ACC112 (cell line): ENCODE results near the gene UTRN.

Source experiments
- H2AFZ ChIP-seq: fragments of 200-600 bp; sonication (generic); one replicate; pipeline ENCODE4 v1.6.0; 2017; ENCODE audit warnings: antibody characterized with exemption, low read length; ENCODE audit not compliant: unreplicated experiment
- H3K27ac ChIP-seq: fragments of 200-600 bp; sonication (generic); 2 replicates; pipeline ENCODE4 v1.5.1; 2014; ENCODE audit warnings: low read depth, mild to moderate bottlenecking, antibody characterized with exemption, low read length, moderate library complexity
- H3K27me3 ChIP-seq: fragments of 200-600 bp; sonication (generic); 2 replicates; pipeline ENCODE4 v1.6.1; 2014; ENCODE audit warnings: mild to moderate bottlenecking, antibody characterized with exemption, low read length, moderate library complexity, mixed read lengths; ENCODE audit not compliant: insufficient read depth
- H3K36me3 ChIP-seq: fragments of 200-600 bp; sonication (generic); 2 replicates; pipeline ENCODE4 v1.6.1; 2016; ENCODE audit warnings: mild to moderate bottlenecking, antibody characterized with exemption, low read length, moderate library complexity, mixed read lengths; ENCODE audit not compliant: insufficient read depth
- H3K4me1 ChIP-seq: fragments of 200-600 bp; sonication (generic); one replicate; pipeline ENCODE4 v1.6.1; 2016; ENCODE audit warnings: low read length, mixed read lengths; ENCODE audit not compliant: insufficient read depth, unreplicated experiment, control insufficient read depth
- H3K4me3 ChIP-seq: fragments of 200-600 bp; sonication (generic); 2 replicates; pipeline ENCODE4 v1.5.1; 2014; ENCODE audit warnings: mild to moderate bottlenecking, low read depth, low read length
- H3K79me2 ChIP-seq: fragments of 200-600 bp; sonication (generic); one replicate; pipeline ENCODE4 v1.6.0; 2016; ENCODE audit warnings: low read length; ENCODE audit not compliant: control insufficient read depth, unreplicated experiment, insufficient read depth

The UTRN gene

DNA sequence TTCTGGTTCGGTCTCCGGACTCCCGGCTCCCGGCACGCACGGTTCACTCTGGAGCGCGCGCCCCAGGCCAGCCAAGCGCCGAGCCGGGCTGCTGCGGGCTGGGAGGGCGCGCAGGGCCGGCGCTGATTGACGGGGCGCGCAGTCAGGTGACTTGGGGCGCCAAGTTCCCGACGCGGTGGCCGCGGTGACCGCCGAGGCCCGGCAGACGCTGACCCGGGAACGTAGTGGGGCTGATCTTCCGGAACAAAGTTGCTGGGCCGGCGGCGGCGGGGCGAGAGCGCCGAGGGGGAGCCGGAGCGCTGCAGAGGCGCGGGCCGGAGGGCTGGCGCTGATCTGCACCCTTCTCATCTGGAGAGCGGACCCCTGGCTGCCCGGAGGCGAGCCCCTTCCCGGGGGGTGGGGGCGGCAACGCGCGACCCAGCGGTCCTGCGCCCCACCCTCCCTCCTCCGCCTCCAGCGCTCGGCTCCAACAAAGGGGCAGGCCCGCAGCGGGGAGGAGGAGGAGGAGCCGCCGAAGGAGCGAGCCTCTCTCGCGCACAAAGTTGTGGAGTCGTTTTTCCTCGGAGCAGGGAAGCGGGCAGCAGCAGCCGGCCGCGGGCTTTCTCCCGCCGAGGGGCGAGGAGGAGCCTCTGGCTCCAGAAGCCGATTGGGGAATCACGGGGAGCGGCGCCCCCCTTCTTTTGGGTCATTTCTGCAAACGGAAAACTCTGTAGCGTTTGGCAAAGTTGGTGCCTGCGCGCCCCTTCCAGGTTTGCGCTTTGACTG lies at the start of gene UTRN:
Gene UTRN (plus strand): TSS at position 553 of the 765 bp plus-strand sequence. CDS start 6,494 bp downstream, outside the sequence.
- peak within 1 kb of the TSS; percentile 91 for H3K4me3 ChIP-seq
- H3K4me1 ChIP-seq, result peaks cover 18% of the 10 kb centered on the region
- H3K27me3 ChIP-seq, result no peaks in the 10 kb centered on the region
- peak within 1 kb of the TSS; percentile 73 for H3K27ac ChIP-seq
- H3K36me3 ChIP-seq, result no peaks in the 10 kb centered on the region
- peaks cover 50% of the 10 kb centered on the region for H3K79me2 ChIP-seq
- peak within 1 kb of the TSS; percentile 89 for H2AFZ ChIP-seq

DNA sequence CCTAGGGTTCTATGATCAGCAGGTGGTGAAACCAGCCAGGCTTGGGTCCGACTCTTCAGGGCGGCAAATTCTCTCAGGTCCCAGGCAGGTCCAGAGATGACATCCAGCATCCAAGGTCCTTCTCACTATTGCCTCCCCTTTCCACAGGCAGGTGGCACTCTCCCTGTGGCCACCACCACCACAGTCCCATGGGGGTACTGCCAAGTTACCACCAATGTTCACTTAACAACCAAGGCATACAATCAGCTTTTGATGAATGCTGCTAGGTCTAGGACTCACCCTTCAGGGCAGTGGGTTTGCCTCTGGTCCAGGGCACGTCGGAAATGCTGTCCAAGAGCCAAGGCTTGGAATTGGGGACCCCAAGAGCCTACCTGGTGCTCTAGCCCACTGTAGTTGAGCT lies 40.4 kb upstream of the UTRN start:
- Histone ChIP-seq H3K27me3 (no peaks in the 10 kb centered on the region), H3K36me3 (no peaks in the 10 kb centered on the region), H2AFZ (no peak overlapping the region), H3K4me1 (peaks cover 16% of the 10 kb centered on the region), H3K79me2 (no peaks in the 10 kb centered on the region), H3K27ac (no peak overlapping the region), H3K4me3 (no peak overlapping the region)

DNA sequence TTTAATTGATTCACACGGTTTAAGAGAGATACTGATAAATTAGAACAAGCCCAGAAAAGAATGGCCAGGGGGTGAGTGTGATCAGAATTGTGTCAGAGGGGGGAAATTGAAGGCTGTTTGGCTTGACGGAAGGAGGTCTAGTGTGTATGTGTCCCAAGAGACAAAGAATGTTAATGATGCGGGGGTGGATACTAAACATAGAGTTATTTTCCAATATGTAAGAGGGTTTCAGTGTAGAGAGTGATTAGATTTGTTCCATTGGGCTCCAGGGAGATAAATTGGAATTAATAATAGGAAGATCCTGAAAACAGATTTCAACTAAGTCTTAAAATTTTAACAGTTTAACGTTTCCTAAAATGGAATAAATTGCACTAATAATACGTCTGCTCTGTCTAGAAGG lies 38.1 kb upstream of the UTRN start:
- Histone ChIP-seq H3K4me1 (peaks cover 18% of the 10 kb centered on the region), H3K27me3 (no peaks in the 10 kb centered on the region), H3K4me3 (no peak overlapping the region), H3K36me3 (no peaks in the 10 kb centered on the region), H3K27ac (no peak overlapping the region), H2AFZ (no peak overlapping the region), H3K79me2 (no peaks in the 10 kb centered on the region)

DNA sequence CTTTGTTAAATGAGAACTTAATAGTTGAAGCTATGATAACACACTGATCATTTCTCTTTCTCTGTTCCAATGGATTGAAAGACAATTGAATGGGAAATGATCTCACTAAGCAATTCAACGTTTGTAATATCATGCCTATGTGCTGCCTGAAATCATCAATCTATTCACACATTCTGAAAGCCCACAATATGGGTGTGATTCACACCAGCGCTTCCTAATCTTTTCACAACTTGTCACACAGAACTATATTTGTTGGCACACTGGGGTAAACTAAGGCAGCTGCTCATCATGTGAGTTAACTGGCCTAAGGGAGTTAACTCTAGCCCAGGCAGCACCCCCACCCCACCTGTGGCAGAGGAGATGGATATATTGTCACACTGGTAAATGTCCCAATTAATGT lies 37.1 kb upstream of the UTRN start:
- H2AFZ ChIP-seq, result no peak overlapping the region
- peak overlapping the region; percentile 76 for H3K27ac ChIP-seq
- H3K4me1 ChIP-seq, result peaks cover 18% of the 10 kb centered on the region
- H3K36me3 ChIP-seq, result no peaks in the 10 kb centered on the region
- no peaks in the 10 kb centered on the region for H3K27me3 ChIP-seq
- H3K79me2 ChIP-seq, result no peaks in the 10 kb centered on the region
- H3K4me3 ChIP-seq, result no peak overlapping the region

DNA sequence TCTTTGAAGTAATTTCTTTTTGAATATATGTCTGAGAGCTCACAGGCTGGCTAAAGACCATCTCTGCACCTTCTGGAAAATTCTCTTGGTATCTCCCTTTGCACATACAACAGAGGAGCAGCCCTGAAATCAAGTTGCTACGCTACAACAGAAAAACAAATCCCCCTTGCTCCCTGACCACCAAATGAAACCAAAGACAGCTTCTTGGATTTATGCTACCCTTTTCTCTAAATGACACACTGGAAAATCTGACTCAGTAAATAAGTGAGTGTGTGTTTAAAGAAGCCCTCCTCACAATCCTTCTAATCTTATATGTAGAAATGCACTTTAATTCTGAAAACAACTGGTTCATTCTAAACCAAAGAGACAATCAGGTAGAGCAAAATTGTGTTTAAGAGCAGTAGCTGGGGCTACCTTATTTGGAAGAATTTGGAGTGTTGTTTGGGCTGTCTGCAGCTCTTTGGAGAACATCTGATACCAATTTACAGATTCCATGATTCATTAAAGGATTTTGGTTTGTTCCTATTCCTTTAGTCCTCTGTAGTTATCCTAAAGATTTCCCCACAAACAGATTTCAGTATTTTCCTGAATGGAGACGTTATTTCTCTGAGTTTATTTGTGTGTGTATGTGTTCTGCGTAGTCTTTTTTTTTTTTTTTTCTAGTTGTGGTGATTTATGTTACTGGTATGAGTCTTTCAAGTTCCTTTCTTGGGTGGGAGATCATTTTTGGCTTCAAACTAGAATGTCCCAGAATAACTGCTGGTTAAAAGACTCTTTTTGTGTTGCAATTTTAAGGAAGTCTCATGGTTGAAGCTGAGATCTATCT lies 36.4 kb upstream of the UTRN start:
- Histone ChIP-seq H3K36me3 (no peaks in the 10 kb centered on the region), H3K27ac (peak overlapping the region; percentile 76), H3K27me3 (no peaks in the 10 kb centered on the region), H2AFZ (peak overlapping the region; percentile 49), H3K4me1 (peaks cover 18% of the 10 kb centered on the region), H3K79me2 (no peaks in the 10 kb centered on the region), H3K4me3 (peak overlapping the region; percentile 31)

DNA sequence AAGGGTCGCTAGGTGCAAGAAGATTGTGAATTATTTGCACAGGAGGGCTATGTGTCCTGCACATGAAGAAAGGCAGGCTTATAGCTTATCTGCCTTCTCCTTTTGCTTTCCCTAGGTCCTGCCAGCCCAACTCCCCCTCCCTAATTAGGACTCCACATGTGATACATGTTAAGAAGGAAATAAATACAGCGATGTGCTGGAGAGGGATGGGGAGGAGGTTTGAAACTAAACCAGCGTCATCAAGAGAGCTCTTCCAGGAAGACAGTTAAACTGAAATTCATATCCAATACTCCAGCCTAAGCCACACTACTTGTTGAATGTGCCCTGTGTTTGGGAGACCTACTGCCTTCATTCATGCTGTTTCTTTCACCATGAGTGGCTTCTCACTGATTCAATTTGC lies 34.9 kb upstream of the UTRN start:
- Histone ChIP-seq H3K4me1 (peaks cover 18% of the 10 kb centered on the region), H3K27ac (no peak overlapping the region), H3K36me3 (no peaks in the 10 kb centered on the region), H3K4me3 (no peak overlapping the region), H3K27me3 (no peaks in the 10 kb centered on the region), H3K79me2 (no peaks in the 10 kb centered on the region), H2AFZ (no peak overlapping the region)

DNA sequence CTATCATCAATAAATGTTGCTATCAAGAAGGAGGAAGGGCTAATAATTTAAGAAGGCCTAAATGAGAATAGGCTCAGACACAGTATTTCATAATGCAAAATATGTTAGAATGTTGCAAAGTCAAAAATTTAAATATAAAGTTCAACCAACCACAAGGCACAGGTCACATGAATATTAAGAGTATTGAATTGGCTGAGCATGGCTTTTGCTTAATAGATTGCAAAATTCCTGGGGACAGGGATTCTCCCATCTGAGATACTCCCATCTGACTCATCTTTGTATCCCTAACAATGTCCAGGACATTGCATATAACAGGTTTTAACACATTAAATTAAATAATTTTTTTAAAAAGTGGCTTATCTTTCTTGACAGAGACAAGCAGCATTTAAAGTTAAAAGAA lies 32.9 kb upstream of the UTRN start:
- Histone ChIP-seq H3K79me2 (no peaks in the 10 kb centered on the region), H3K27me3 (no peaks in the 10 kb centered on the region), H3K4me3 (no peak overlapping the region), H2AFZ (no peak overlapping the region), H3K36me3 (no peaks in the 10 kb centered on the region), H3K4me1 (peaks cover 18% of the 10 kb centered on the region), H3K27ac (no peak overlapping the region)

DNA sequence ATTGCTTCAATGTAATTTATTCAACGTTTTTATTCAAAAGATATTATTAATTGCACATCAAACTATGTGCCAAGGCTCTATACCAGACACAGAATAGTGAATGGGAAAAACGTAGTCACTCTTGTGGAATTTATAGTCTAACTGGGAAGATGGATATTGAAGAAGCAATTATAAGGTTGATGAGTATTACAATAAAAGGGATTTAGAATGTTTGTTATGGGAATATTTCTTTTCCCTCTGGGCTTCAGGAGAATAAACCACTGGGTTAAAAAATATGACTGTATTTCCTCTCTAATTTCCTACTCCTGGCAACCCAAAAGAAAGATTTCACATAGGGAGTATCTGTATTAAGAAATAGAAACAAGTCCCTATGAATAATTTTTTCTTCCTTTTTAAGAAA lies 25.1 kb upstream of the UTRN start:
- Histone ChIP-seq H3K36me3 (no peaks in the 10 kb centered on the region), H2AFZ (peak overlapping the region; percentile 83), H3K4me3 (no peak overlapping the region), H3K79me2 (no peaks in the 10 kb centered on the region), H3K4me1 (peaks cover 35% of the 10 kb centered on the region), H3K27ac (peak overlapping the region; percentile 65), H3K27me3 (no peaks in the 10 kb centered on the region)

DNA sequence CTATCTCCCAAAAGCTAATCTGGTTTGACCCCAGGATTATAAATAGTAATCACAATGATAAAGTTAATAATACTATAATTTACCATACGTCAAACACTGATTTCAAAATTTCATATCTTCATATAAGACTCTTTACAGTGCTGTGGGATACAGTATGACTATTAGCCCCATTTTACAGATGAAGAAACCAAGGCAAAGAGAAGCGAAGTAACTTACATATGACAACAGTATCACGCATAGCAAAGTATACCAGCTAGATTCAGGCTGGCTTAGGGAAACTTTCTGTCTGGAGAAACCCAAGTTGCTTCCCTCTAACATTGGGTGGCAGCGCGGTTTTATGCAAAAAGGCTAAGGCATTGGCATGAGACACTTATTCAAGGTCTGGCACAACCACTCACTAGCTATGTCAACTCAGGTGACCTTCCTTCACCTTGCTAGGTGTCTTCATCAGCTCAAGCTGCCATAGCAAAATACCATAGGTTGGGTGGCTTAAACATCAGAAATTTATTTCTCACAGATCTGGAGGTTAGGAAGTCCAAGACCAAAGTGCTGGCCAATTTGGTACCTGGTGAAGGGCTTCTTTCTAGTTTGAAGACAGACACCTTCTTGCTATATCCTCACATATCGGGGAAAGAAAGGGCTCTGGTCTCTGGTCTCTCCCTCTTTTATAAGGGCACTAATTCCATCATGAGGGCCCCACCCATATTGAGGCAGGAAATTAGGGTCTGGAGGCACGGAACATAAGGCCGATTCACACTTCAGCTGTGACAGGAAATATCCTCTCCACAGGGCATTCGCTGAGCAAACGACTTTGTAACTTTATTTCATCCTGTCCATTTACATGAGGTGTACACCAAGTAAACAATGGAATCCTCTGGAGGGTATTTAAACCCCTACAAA lies 22.4 kb upstream of the UTRN start:
- no peaks in the 10 kb centered on the region for H3K27me3 ChIP-seq
- H3K4me3 ChIP-seq, result no peak overlapping the region
- H3K4me1 ChIP-seq, result peaks cover 49% of the 10 kb centered on the region
- H3K79me2 ChIP-seq, result no peaks in the 10 kb centered on the region
- no peaks in the 10 kb centered on the region for H3K36me3 ChIP-seq
- H2AFZ ChIP-seq, result no peak overlapping the region
- no peak overlapping the region for H3K27ac ChIP-seq

DNA sequence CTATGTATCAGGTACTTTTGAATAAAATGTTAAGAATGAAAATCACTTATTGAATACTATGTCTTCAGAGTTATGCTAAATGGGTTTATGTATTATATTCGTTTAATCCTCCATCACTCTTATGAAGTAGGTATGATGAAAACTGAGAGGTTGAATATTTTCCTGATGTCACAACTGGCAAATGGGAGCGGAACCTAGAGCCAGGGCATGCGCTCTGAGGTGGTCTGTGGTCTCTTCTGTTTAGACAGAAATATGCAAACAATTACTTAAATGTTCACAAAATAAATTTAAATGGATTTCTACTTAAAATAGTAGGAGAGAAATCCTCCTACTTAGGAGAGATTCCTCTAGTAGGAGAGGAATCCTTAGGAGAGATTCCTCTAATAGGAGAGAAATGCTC lies 21.3 kb upstream of the UTRN start:
- no peak overlapping the region for H3K4me3 ChIP-seq
- peaks cover 49% of the 10 kb centered on the region for H3K4me1 ChIP-seq
- no peaks in the 10 kb centered on the region for H3K27me3 ChIP-seq
- no peak overlapping the region for H2AFZ ChIP-seq
- H3K27ac ChIP-seq, result peak overlapping the region; percentile 89
- no peaks in the 10 kb centered on the region for H3K36me3 ChIP-seq
- no peaks in the 10 kb centered on the region for H3K79me2 ChIP-seq
